Smooth muscle cell (in vitro differentiated cells): ENCODE data around the gene IER5L. TPM values are rescaled to one million over a fixed set of nuclear protein-coding genes. Genes with fewer than 3 reads are reported as not detected.

Source experiments
- DNase-seq: peaks from one replicate; lab custom pipeline; 2025; ENCODE audit not compliant: unreplicated experiment; lab: John Stamatoyannopoulos, UW
- H2AFZ ChIP-seq: fragments of 200-600 bp; sonication (generic); 2 replicates; pipeline ENCODE4 v1.6.0; 2016; ENCODE audit warnings: antibody characterized with exemption, low read depth, mild to moderate bottlenecking
- H3F3A ChIP-seq: fragments of 200-600 bp; sonication (generic); 2 replicates; pipeline ENCODE4 v1.6.0; 2017; ENCODE audit warnings: antibody characterized with exemption, low read depth
- H3K27ac ChIP-seq: fragments of 200-600 bp; sonication (generic); 2 replicates; pipeline ENCODE4 v1.5.1; 2016; ENCODE audit warnings: low read depth, mild to moderate bottlenecking
- H3K27me3 ChIP-seq: fragments of 200-600 bp; sonication (generic); 2 replicates; pipeline ENCODE4 v1.6.1; 2016; ENCODE audit warnings: low read depth, mild to moderate bottlenecking
- H3K36me3 ChIP-seq: fragments of 200-600 bp; sonication (generic); 2 replicates; pipeline ENCODE4 v1.5.1; 2016; ENCODE audit warnings: low read depth
- H3K4me1 ChIP-seq: fragments of 200-600 bp; sonication (generic); 2 replicates; pipeline ENCODE4 v1.5.1; 2016; ENCODE audit warnings: low read depth
- H3K4me2 ChIP-seq: fragments of 200-600 bp; sonication (generic); 2 replicates; pipeline ENCODE4 v1.6.0; 2016; ENCODE audit warnings: mild to moderate bottlenecking
- H3K4me3 ChIP-seq: fragments of 200-600 bp; sonication (generic); 2 replicates; pipeline ENCODE4 v1.5.1; 2016; ENCODE audit warnings: mild to moderate bottlenecking
- H3K79me2 ChIP-seq: fragments of 200-600 bp; sonication (generic); 2 replicates; pipeline ENCODE4 v1.6.0; 2016; ENCODE audit warnings: low read depth, mild to moderate bottlenecking
- H3K9ac ChIP-seq: fragments of 200-600 bp; sonication (generic); 2 replicates; pipeline ENCODE4 v1.6.0; 2016; ENCODE audit warnings: low read depth
- H3K9me3 ChIP-seq: fragments of 200-600 bp; sonication (generic); replicated peaks from 2 replicates; pipeline ENCODE4 v1.5.1; 2016; ENCODE audit warnings: low read depth
- H4K20me1 ChIP-seq: fragments of 200-600 bp; sonication (generic); 2 replicates; pipeline ENCODE4 v1.6.0; 2016; ENCODE audit warnings: low read depth
- CTCF ChIP-seq: fragments of 200-600 bp; sonication (generic); IDR thresholded peaks from 2 replicates; pipeline ENCODE4 v1.5.1; 2017; ENCODE audit warnings: borderline replicate concordance, mild to moderate bottlenecking, antibody characterized with exemption; ENCODE audit not compliant: insufficient read depth, poor library complexity, severe bottlenecking
- WGBS: methylation state at CpG from one replicate; pipeline ENCODE4 v1.1.7; 2016; ENCODE audit warnings: low lambda C conversion rate; 5-methylcytosine and 5-hydroxymethylcytosine counted together
- polyA plus RNA-seq: library from polyadenylated mRNA; unstranded; fragments of >200 nt; fragmentation: Nextera tagmentation; extraction: Ambion mirVana; gene quantifications from 2 replicates; pipeline ENCODE4 v1.2.1, GENCODE V29; 2016
- total RNA-seq: library from RNA; depleted of rRNA; stranded (reverse); fragments of >200 nt; gene quantifications from 2 replicates; pipeline ENCODE4 v1.2.3, GENCODE V29; 2014

IER5L gene
- total and polyA plus RNA-seq, 2 experiments from 2014 or later, result 28.3 to 31.7 TPM

- no peak for TF ChIP-seq CTCF
- Histone ChIP-seq H3K4me1 (peaks cover 20% of the 10 kb centered on the region), H3K27ac (no peak overlapping the region), H3F3A (no peaks in the 10 kb centered on the region), H3K9ac (no peak overlapping the region), H3K36me3 (no peaks in the 10 kb centered on the region), H3K27me3 (no peaks in the 10 kb centered on the region), H4K20me1 (peaks cover 10% of the 10 kb centered on the region), H3K9me3 (no peaks in the 10 kb centered on the region), H2AFZ (no peak overlapping the region), H3K4me2 (no peak overlapping the region), H3K79me2 (peaks cover under 1% of the 10 kb centered on the region), H3K4me3 (no peak overlapping the region)
- WGBS, result 88% methylated on average over 4 of the region's 4 CpGs
- DNase-seq, result no peak
Observed at GRCh38 chr9:129182122-129182521, 4.1 kb upstream of the IER5L start.

GRCh38 chr9:129181246-129181645, 3.2 kb upstream of the IER5L start:
- no peaks in the 10 kb centered on the region for H3K9me3 ChIP-seq
- no peaks in the 10 kb centered on the region for H3K36me3 ChIP-seq
- H3K4me3 ChIP-seq, result no peak overlapping the region
- H3K9ac ChIP-seq, result no peak overlapping the region
- peaks cover 19% of the 10 kb centered on the region for H4K20me1 ChIP-seq
- no peak overlapping the region for H3K4me2 ChIP-seq
- no peak for TF ChIP-seq CTCF
- H2AFZ ChIP-seq, result no peak overlapping the region
- peaks cover 20% of the 10 kb centered on the region for H3K4me1 ChIP-seq
- WGBS, result 79% methylated on average over 5 of the region's 5 CpGs
- no peak overlapping the region for H3K27ac ChIP-seq
- H3K79me2 ChIP-seq, result peaks cover 9% of the 10 kb centered on the region
- H3F3A ChIP-seq, result peaks cover 8% of the 10 kb centered on the region
- no peak for DNase-seq
- no peaks in the 10 kb centered on the region for H3K27me3 ChIP-seq

GRCh38 chr9:129178568-129179382, 714 bp upstream of the IER5L start:
- Histone ChIP-seq H3K27me3 (no peaks in the 10 kb centered on the region), H3K9me3 (no peaks in the 10 kb centered on the region), H2AFZ (no peak overlapping the region), H3K36me3 (no peaks in the 10 kb centered on the region), H3K9ac (no peak overlapping the region), H3F3A (peaks cover 13% of the 10 kb centered on the region), H3K4me1 (peaks cover 23% of the 10 kb centered on the region), H3K4me2 (peak overlapping the region; percentile 85), H3K4me3 (peak overlapping the region; percentile 75), H4K20me1 (peaks cover 19% of the 10 kb centered on the region), H3K27ac (no peak overlapping the region), H3K79me2 (peaks cover 11% of the 10 kb centered on the region)
- WGBS, result 7% methylated on average over 44 of the region's 45 CpGs
- TF ChIP-seq CTCF, result no peak
- no peak for DNase-seq

- WGBS, result 2% methylated on average over 20 of the region's 56 CpGs
- no peaks in the 10 kb centered on the region for H3K27me3 ChIP-seq
- peak overlapping the region; percentile 85 for H3K4me2 ChIP-seq
- H3K4me3 ChIP-seq, result peak overlapping the region; percentile 98
- H3K27ac ChIP-seq, result no peak overlapping the region
- H2AFZ ChIP-seq, result no peak overlapping the region
- DNase-seq, result no peak
- no peaks in the 10 kb centered on the region for H3K9me3 ChIP-seq
- no peaks in the 10 kb centered on the region for H3K36me3 ChIP-seq
- TF ChIP-seq CTCF, result no peak
- H3K9ac ChIP-seq, result no peak overlapping the region
- peaks cover 24% of the 10 kb centered on the region for H3F3A ChIP-seq
- H4K20me1 ChIP-seq, result peaks cover 19% of the 10 kb centered on the region
- H3K79me2 ChIP-seq, result peaks cover 11% of the 10 kb centered on the region
- peaks cover 33% of the 10 kb centered on the region for H3K4me1 ChIP-seq
Observed at GRCh38 chr9:129177443-129177790, 644 bp downstream of the IER5L start.
